IPS-NIHi7 (cell line): Measurements from ENCODE around the gene NRIP3.

Experiments
- DNase-seq: peaks from one replicate; pipeline ENCODE4 v3.0.0; 2012; ENCODE audit warnings: mixed read lengths; ENCODE audit errors: extremely low spot score

NRIP3 gene

DNA sequence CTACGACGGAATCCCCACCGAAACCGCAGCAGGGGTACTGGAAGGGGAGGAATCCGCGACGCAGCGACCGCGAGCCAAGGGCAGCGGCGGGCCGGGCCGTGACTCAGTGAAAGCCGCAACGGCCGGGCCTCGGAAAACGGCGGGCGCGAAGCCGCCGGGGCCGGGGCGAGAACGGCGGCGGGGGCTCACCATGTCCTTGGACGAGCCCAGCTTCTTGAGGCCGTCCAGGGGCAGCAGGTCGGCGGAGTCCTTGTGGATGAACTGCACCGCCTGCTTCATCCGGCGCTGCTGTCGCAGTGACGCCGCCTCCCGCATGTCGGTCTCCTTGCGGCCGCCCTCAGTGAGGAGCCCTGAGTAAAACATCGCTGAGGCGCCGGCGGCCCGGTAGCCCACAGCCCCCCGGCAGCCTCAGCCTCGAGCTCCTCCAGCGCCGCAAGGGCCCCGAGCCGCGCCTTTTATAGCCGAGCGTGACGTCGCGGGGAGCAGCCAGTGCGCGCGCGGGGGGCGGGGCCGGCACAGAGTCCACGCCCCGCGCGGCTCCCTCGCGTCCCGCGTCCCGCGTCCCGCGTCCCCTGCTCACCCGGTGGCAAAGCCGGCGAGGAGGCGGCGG, at the start of gene NRIP3:
Gene NRIP3 (minus strand): TSS at position 429 of the 610 bp plus-strand sequence. CDS start 66 bp downstream, at position 363.
- DNase-seq = peak; percentile 71

DNA sequence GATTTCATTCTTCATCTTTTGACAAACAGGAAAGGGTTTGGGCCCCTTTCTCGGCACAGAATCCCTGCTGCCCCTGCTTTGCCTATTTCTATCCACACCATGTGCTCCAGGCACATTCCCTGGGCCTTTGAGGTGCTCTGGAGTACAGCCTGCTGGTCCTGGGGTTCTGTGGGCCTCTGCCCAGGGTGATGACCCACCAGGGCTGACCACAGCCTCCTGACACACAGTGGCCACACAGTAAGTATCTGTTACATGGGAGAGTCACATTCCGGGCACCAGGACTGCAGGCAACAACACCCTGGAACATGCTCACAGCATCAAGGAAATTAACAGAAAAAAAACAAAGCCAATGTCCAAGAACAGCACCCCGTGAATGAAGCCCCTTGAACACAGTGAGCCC, 48.5 kb upstream of the NRIP3 start:
- DNase-seq = no peak

DNA sequence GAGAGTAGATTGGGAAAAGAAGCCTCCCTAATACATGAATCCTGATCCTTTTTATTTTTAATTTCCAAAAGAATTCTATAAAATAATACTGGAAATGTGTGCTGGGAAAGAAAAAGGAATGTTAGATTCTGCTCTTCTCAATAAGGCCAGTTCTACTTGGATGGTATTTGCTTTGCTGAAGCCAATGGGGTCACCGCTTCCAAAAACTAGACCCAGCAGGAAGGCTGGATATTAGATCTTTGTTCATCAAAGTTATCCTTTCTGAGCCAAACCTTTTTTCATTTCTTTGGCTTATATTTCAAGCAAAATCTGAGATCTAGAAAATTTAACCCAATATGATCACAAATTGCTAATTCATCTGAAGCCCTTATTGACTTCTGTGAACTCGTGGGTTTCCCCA, 46.2 kb upstream of the NRIP3 start:
- DNase-seq = no peak

DNA sequence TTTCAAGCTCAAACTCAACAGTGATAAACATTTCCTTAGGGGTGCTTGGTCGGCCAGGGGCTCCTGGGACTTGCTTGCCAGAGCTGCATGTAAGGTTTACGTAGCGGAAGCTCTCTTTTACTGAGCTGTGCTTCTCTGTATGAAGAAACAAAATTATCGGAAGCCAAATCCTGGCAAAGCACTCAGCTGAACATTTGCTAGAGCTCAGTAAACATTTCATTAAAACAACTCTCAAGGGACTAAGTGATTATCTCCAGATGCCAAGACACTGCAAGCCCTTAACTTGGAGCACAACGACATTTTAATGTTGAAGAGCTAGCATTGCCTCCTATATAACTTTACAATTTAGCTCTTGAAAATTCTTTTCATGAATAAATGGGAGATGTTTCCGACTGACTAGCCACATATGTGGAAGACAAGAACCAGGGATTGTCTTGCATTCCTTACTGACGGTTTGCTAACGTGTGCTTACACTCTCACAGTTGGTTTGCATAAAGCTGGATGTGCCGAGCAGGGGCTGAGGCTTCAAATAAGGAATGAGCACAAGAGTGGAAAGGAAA, 44.2 kb upstream of the NRIP3 start:
- DNase-seq = no peak

DNA sequence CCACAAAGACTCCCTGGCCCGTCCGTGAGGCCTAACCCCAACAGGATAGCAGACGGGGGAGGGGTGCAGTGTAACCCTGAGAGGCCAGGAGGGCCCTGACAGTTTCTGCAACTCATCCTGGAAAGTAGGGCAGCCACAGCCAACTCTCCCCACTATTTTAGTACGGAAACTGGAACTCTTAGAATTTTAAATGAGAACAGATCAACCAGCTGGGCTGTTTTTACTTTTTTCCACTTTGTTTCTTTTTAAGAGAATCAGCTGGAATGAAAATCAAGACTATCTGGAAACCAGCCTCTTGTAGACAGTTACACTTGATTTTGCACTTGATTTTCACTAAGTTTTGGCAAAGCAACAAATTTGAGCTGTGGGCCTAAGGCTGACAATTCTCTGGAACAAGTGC, 42.7 kb upstream of the NRIP3 start:
- DNase-seq = no peak

DNA sequence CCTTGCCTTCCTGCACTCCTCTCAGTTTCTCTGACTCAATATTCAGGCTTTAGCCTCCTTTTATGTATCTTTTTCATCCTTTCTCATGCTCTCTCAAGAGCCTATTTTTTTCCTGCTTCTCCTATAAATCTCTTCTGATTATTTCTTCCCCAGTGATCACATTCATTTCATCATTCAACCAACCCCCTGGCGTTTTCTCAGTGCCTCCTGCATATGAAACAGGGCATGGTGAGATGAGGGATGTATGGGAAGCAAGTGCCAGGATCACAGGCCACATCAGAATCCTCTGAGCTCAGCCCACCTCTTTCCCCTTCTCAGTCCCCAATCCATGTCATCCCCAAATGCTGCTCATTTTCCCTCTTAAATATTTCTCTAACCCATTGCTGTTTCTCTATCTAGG, 38.7 kb upstream of the NRIP3 start:
- no peak for DNase-seq

DNA sequence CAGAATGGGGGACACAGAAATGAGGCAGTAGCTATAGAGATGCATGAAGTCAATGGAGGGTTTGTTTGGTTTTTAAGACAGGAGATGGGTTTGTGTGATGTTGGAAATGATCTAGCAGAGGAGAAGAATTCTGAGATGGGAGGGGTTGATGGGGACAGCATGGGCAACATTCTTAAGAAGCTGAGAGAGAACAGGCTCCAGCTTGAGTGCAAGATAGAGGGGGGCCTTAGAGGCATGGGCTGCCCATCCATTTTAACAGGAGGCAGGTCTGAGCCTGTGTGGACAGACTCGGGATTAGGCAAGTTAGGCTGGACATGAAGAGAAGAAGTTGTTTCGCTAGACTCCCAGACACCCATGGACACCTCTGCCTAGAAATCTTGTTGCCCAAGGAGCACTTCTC, 37.9 kb upstream of the NRIP3 start:
- no peak for DNase-seq

DNA sequence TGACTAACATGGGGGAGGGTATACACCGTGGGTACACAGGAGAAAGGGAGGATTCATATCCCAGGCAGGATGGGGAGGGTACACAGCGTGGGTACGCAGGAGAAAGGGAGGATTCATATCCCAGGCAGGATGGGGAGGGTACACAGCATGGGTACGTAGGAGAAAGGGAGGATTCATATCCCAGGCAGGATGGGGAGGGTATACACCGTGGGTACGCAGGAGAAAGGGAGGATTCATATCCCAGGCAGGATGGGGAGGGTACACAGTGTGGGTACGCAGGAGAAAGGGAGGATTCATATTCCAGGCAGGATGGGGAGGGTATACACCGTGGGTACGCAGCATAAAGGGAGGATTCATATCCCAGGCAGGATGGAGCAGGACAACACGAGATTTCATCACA, 36.6 kb upstream of the NRIP3 start:
- no peak for DNase-seq

DNA sequence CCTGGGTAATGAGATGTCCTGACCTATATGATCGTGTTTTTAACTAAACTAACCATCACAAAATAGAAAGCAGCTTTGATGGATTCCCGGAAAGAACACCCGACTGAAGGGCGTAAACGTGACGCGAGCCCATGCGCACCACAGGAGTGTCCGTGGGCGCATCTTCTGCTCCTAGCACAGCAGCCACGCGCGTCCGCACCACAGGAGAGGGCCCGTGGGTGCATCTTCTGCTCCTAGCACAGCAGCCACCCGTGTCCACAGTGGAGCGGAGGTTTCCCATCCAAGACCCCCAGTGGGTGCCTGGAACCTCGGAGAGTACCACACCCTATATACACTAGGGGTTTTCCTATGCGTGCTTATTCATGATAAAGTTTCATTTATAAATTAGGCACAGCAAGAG, 36.1 kb upstream of the NRIP3 start:
- no peak for DNase-seq

DNA sequence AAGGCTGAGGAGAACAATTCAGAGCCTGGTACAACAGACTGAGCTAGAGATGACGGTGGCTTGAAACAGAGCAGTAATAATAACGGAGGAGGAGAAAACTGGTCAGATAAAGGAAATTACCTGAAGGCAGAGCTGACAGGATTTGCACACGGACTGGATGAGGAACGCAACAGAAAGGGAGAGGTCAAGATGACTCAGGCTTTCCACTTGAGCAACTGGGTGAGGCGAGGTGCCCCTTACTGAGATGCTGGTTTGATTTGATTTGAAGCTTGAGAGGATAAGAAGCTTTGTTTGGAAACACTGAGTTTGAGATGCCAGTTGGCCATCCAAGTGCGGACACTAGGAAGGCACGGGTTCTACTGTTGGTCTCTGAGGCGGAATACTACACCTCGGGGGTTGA, 35.4 kb upstream of the NRIP3 start:
- DNase-seq = no peak

DNA sequence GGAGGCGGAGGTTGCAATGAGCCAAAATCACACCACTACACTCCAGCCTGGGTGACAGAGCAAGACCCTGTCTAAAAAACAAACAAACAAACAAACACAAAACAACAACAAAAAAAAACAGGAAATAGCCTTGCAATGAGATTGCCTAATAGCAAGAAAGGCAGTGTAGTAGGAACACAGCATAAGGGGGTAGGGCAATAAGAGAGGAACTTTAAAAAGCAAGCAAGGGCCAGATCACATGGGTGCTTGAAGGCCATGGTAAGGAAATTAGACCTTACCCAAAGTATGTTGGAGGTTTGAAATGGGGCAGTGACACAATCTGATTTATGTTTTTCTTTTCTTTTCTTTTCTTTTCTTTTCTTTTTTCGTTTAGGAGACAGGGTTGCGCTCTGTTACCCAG, 34.7 kb upstream of the NRIP3 start:
- DNase-seq = no peak

DNA sequence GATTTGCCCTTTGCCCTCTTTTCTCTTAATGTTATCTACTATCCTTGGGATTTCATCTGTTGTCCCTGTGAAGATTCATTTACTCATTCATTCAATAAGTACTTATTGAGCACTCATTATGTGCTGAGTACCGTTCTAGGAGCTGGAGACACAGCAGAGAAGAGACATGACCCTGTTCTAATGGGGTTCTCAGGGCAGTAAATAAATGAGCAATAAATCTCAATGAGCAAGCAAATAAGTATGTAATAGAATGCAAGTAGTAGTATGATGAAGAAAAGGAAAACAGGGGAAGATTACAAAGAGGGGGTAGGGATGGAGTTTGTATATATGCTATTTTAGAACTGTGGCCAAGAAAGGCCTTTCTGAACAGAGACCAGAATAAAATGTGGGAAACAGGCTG, 34.2 kb upstream of the NRIP3 start:
- no peak for DNase-seq

DNA sequence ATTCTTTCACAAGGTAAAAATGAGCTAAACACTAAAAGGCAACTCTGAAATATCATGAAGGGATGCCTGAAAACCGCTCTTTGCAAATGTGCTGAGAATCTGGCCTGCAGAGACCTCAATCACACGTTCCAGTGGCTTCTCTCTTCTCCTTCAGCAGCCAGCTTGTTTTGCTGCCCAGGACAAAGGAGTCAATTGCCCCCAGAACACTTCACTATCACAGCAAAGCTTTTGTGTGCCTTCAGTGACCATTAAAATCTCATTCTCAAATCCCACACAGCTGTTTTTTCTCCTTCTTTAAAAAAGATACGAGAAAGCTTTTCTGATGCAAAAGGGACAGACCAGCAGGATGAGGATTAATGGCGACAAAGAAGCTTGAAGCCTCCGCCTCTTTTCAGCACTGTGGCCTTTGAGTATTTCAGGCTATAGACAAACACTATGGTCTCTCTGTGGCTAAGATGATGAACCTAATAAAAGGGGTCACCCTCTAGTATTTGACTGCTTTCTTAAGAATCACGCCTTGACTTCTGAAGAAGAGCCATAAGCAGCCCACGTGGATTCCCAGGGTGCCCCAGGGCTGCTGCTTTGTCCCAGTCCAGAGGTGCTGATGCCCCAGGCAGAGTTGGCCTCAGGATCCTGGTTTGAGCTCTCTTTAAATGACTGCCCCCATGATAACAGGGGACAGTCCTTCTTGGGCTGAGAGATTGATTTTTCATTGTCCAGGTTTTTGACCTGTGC, 33.4 kb upstream of the NRIP3 start:
- DNase-seq = no peak

DNA sequence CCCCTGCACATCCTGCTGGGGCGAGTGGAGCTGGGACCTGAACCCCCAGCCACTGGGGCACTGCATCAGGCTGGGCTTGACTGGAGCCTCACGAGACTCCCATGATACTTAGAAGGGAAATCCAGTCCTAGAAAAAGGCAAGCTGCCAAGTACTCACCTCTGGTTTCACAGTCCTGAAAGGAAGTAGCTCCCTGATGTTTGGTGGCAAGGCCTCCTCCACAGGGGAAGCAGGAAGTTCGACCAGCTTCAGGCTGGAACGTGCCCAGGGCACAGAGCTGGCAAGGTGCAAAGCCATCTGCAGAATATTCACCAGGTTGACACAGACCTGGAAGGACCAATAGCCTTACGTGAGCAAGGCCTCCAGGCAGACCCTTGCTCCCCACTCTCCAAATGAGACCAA, 26.8 kb upstream of the NRIP3 start:
- no peak for DNase-seq

DNA sequence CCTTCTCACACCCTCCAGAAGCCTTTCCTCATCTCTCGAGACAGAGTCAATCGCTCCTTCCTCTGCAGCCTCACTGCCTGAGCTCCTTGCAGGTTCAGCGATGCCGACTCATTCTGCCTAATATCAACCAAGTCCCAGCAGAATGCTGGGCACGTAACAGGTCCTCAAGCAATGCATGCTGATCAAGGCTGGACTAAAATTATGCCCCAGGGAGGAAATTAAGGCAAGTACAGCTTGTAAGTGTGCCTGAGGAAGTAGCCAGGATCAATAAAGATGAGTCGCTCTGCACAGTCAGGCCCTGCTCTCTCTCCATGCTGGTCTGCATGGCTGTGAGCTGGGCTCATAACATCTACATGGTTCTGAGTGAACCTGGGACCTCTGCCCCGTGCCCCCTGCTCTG, 25.6 kb upstream of the NRIP3 start:
- DNase-seq = no peak

DNA sequence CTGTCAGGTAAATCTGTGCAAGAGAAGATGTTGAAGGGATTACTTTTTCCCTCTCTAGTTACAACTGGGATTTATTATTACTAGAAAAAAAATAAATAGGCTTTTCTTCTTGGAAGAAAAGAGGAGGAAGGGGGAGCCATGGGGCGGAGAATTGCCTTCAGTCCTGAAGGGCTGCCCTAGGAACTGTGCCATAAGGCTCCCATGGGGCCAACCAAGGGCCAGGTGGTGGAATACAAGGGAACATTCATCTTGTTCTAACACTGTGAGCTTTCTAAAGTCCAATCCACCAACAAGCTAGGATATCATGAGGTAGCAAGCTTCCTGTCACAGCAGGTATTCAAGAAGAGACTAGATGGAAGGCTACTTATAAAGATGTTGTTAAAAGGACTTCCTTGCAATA, 24.8 kb upstream of the NRIP3 start:
- DNase-seq = no peak

DNA sequence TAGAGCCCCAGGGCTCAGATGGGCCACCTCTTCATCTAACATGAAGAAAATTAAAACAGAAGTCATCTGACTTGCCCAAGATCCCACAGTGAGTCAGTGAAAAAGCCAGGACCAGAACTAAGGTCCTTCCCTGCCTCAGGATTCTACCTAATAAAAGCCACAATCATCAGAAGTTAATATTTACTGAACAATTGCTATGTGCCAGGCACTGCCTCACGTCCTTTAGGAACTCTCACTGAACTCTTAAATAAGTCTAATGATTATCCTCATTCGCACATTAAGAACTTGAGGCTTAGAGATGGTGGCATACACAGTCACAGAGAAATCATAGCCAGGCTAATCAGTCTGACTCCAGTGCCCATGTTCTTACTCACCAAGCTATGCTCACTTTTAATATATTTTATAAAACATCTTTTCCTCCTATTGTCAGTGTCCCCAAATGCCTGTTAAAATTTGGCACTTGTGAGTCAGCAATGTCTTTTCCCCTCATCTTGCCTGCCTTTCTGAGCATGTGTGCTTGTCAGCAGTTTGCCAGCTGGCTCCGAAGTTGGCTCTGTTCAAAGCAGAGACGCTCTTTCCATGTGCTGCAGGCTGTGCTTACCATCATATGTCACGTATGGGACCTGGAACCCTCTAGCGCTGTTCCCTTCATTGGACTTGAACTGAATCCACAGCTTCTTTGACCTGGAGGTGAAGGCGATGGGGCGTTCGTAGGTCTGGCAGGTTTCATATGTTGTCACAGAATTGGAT, 21.5 kb upstream of the NRIP3 start:
- no peak for DNase-seq

DNA sequence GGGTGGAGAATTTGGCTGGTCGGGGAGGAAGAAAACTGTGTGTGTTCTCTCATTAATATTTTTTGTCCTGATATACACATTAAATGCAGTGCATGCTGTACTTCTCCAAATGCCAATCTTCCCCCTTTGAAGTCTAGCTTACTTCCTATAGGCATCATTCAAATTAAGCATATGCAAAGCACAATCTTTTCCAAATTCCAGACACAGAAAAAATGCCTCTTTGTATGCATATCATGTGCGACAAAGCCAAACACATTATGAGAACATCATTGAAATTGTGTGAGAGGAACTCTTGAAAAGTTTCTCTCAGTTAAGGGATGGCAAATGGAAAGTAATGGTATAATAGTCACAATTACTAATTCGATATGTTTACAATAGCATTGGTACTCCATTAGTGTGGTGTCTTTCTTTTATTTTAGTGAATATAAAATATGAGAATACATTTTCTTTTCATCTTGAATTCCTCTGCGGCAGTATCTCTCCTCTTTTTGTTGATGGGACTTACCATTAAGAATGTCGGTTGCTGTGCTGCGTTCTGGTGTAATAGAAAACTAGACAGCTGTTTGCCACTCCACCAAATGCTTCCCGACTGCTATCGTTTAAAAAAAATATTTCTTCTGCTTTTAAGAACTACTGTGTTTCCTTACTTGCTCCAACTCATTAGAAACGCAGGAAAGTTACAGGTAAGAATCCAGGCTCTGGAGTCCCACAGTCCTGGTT, 19.3 kb upstream of the NRIP3 start:
- no peak for DNase-seq

DNA sequence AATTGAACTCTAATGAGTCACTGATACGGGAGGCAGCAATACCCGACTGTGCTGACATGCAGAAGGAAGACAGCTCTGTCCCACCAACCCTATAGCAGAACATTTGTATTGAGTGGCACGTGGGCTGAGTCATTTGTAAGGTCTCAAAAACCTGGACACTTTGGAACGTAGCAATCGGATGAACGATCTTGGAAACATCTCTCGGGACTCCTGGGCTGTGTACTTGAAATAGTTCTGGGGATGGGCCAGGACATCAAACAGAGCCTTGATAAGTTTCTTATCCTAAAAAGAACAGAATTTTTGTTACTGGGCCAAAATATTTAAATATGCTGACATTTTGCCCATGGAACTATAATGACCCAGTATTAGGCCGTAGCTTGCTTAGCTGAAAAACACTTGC, 17.1 kb upstream of the NRIP3 start:
- no peak for DNase-seq

DNA sequence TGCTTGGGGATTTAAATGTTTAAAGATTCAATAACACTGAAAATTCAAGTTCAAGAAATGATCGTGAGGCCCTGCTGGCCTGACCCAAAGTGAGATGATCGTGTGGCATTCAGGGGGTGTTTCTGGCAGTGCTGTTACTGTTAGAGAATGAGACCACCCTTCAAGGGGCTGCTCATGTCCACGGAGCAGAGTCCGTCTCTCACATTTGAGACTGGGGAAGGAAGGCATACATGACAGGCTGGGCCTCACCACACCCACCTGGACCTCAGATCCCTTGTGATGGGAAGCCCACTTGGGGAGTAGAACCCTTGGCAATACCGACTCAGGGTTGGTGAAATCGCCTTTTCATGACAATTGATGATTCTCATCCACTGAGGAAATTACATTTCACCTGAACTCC, 16.1 kb upstream of the NRIP3 start:
- no peak for DNase-seq

DNA sequence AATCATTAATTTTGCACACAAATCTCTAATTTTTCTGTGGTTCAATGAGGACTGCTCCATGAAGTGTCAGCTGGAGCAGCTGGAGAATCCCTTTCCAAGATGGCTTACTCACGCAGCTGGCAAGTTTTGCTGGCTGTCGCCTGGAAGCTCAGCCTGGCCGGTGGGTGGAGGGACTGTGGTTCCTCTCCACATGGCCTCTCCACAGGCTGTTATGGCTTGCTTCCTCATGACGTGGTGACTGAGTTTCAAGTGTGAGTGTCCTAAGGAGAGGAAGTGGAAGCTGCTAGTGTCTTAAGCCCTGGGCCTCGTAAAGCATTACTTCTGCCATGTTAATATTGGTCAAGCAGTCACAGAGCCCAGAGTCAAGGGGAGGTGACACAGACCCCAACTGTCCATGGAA, 14.0 kb upstream of the NRIP3 start:
- DNase-seq = no peak
